Suprapubic skin (tissue), 3 donors: ENCODE data around the gene UVRAG.

Experiments used
- CTCF ChIP-seq, 2 donors: fragments of 200-600 bp in 1 of 2; fragments of 450-650 bp in 1 of 2; sonication (generic) in 1 of 2; IDR thresholded peaks; one replicate each; pipeline ENCODE4 v1.5.1; 2016 to 2019; ENCODE audit warnings: antibody characterized with exemption in 2 of 2, mild to moderate bottlenecking in 1 of 2, moderate library complexity in 1 of 2
- EP300 ChIP-seq: sonication (generic); formaldehyde crosslinking; IDR thresholded peaks from one replicate; pipeline ENCODE4 v1.6.1; 2017; ENCODE audit warnings: antibody characterized with exemption
- POLR2A ChIP-seq, 2 donors: fragments of 450-650 bp; IDR thresholded peaks; one replicate each; pipeline ENCODE4 v1.6.1; 2017; ENCODE audit warnings: antibody characterized with exemption in 2 of 2, mild to moderate bottlenecking in 2 of 2, moderate library complexity in 2 of 2

DNA sequence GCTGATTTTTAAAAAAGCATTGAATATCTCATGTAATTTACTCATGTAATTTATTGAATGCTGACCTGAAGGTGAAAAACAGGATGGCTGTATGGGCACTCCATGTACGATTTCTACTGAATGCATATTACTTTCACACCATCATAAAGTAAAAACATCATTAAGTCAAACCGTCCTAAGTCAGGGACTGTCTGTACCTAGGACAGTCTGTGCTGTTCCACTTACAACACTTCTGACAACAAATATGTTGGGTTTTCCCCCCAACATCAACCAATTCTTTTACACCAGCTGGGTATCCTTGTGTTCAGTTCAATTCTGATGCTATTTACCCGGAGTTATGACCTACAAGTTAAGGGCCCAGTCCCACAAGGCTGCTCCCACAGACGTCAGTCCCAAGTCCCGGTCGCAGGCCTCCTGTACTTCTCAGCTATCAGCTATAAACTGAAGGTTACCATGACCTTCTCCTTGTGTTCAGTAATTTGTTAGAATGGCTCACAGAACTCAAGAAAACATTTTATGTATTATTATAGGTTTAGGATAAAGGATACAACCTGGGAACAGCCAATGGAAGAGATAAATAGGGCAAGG, 17.0 kb downstream of the UVRAG start:
- TF ChIP-seq CTCF (IDR thresholded peaks at IDR 0.05) (no peak), POLR2A (IDR thresholded peaks at IDR 0.05) (no peak), EP300 (no peak)
